Erythroblast (primary cell): ENCODE measurements around the gene MRPS9.

Source experiments
- GATA1 ChIP-seq: IDR thresholded peaks from 2 replicates; pipeline ENCODE4 v1.6.1; 2011; ENCODE audit warnings: low read depth, mild to moderate bottlenecking, control low read depth, low read length, moderate library complexity
- POLR2A ChIP-seq: IDR thresholded peaks from 2 replicates; pipeline ENCODE4 v1.6.1; 2011; ENCODE audit warnings: mild to moderate bottlenecking, low read length

- TF ChIP-seq POLR2A (no peak), GATA1 (no peak)
Measured at GRCh38 chr2:105057005-105057404, 19.1 kb downstream of the MRPS9 start.
